Vagina (tissue), 2 donors: Measurements from ENCODE around the gene IMPG2. TPM values are rescaled to one million over a fixed set of nuclear protein-coding genes. Genes with fewer than 3 reads are reported as not detected.

Experiments used
- DNase-seq, 2 donors: peaks; one replicate each; pipeline ENCODE4 v3.0.0-alpha.2; 2017; ENCODE audit errors: extremely low spot score in 2 of 2
- H3K27ac ChIP-seq: fragments of 200-600 bp; sonication (generic); one replicate; pipeline ENCODE4 v1.5.1; 2019
- H3K27me3 ChIP-seq: fragments of 200-600 bp; sonication (generic); one replicate; pipeline ENCODE4 v1.5.1; 2019
- H3K36me3 ChIP-seq, 2 donors: fragments of 200-600 bp; sonication (generic); one replicate each; pipeline ENCODE4 v1.5.1; 2017 to 2019
- H3K4me1 ChIP-seq: fragments of 200-600 bp; sonication (generic); one replicate; pipeline ENCODE4 v1.5.1; 2019
- H3K4me3 ChIP-seq, 2 donors: fragments of 200-600 bp; sonication (generic); 1 replicate in 1 of 2; 2 replicates in 1 of 2; pipeline ENCODE4 v1.5.1; 2016 to 2019
- H3K9me3 ChIP-seq: fragments of 200-600 bp; sonication (generic); one replicate; pipeline ENCODE4 v1.5.1; 2019
- CTCF ChIP-seq, 3 experiments: fragments of 450-650 bp in 2 of 3; fragments of 200-600 bp in 1 of 3; sonication (generic) in 1 of 3; IDR thresholded peaks; one replicate each; pipeline ENCODE4 v1.5.1; 2017 to 2019; ENCODE audit warnings: antibody characterized with exemption in 3 of 3, mild to moderate bottlenecking in 2 of 3, moderate library complexity in 2 of 3
- POLR2A ChIP-seq, 2 donors: fragments of 450-650 bp; IDR thresholded peaks; one replicate each; pipeline ENCODE4 v1.6.1; 2017; ENCODE audit warnings: antibody characterized with exemption in 2 of 2, mild to moderate bottlenecking in 2 of 2, moderate library complexity in 2 of 2
- POLR2AphosphoS5 ChIP-seq, 2 donors: sonication (generic); formaldehyde crosslinking; IDR thresholded peaks; one replicate each; pipeline ENCODE4 v1.9.0; 2017; ENCODE audit warnings: antibody characterized with exemption in 2 of 2, mild to moderate bottlenecking in 2 of 2, low read depth in 1 of 2; ENCODE audit not compliant: insufficient read depth in 1 of 2
- intact Hi-C: fragments of 100-400 bp; cut with DNase I; formaldehyde crosslinking; loops from one replicate; pipeline ENCODE4 v1.15.1; 2023
- total RNA-seq: library from RNA; depleted of rRNA; stranded (reverse); fragments of >200 nt; gene quantifications from one replicate; pipeline ENCODE4 v1.2.3, GENCODE V29; 2016

The IMPG2 gene
- total RNA-seq, 1 donor from 2014 or later = 0.25 TPM

GRCh38 chr3:101249522-101249921 is 70.9 kb downstream of the IMPG2 start:
- H3K4me3 ChIP-seq = no peak overlapping the region
- no peaks in the 10 kb centered on the region for H3K36me3 ChIP-seq
- no peak for TF ChIP-seq POLR2AphosphoS5 (IDR thresholded peaks at IDR 0.05; ENCODE audit: insufficient read depth in 1 of 2, low read depth in 1 of 2)
- TF ChIP-seq CTCF (IDR thresholded peaks at IDR 0.05) = no peak
- no peak for DNase-seq
- H3K27me3 ChIP-seq = no peaks in the 10 kb centered on the region
- no peaks in the 10 kb centered on the region for H3K9me3 ChIP-seq
- H3K27ac ChIP-seq = no peak overlapping the region
- intact Hi-C loops = no loop called here
- H3K4me1 ChIP-seq = no peaks in the 10 kb centered on the region

DNA sequence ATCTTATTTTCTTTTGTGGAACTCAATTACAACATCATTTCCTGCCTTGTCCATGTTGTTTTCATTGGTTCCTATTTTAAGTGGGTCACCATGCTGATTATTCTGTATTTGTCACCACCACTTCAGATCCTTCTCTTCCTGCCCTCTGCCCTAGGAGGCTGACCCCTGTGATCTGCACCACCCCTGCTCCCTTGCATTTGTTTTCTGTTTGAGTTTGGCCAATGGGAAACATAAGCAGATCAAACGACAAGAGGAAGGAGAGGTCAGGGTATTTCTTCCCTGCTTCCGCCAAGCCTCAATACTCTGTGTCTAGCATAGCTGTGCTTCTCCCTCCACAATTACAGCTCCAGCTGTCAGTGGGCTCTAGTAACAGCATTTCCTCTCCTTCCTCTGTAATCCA is 71.6 kb downstream of the IMPG2 start:
- DNase-seq = no peak
- no peak overlapping the region for H3K4me3 ChIP-seq
- H3K27ac ChIP-seq = no peak overlapping the region
- TF ChIP-seq POLR2AphosphoS5 (IDR thresholded peaks at IDR 0.05; ENCODE audit: insufficient read depth in 1 of 2, low read depth in 1 of 2) = no peak
- no peak for TF ChIP-seq CTCF (IDR thresholded peaks at IDR 0.05)
- no peak for TF ChIP-seq POLR2A (IDR thresholded peaks at IDR 0.05)
- no peaks in the 10 kb centered on the region for H3K9me3 ChIP-seq
- intact Hi-C loops = no loop called here
- H3K27me3 ChIP-seq = no peaks in the 10 kb centered on the region
- H3K36me3 ChIP-seq = no peaks in the 10 kb centered on the region
- H3K4me1 ChIP-seq = no peaks in the 10 kb centered on the region

DNA sequence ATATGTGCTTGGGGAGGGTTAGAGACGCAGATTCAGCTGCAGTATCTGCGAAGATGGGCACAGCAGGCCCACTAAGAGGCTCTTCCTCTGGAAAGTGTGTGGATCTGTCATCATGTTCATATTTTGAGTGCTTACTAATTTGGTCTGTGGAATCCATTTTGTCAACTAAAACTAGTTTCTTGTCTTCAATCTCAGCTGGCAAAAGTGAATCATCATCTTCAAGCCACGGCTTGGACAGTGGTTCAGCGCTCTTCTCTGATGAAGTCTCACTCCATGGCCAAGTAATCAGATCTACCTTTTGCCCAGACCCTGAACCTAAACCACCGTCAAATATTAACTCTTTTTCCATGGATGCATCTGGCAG is 76.2 kb downstream of the IMPG2 start:
- TF ChIP-seq POLR2A (IDR thresholded peaks at IDR 0.05) = no peak
- no peak for TF ChIP-seq POLR2AphosphoS5 (IDR thresholded peaks at IDR 0.05; ENCODE audit: insufficient read depth in 1 of 2, low read depth in 1 of 2)
- no peak for TF ChIP-seq CTCF (IDR thresholded peaks at IDR 0.05)
- H3K4me1 ChIP-seq = no peaks in the 10 kb centered on the region
- DNase-seq = no peak
- no peak overlapping the region for H3K27ac ChIP-seq
- no peaks in the 10 kb centered on the region for H3K36me3 ChIP-seq
- no peak overlapping the region for H3K4me3 ChIP-seq
- no peaks in the 10 kb centered on the region for H3K27me3 ChIP-seq
- no peaks in the 10 kb centered on the region for H3K9me3 ChIP-seq
- intact Hi-C loops = no loop called here

- H3K4me1 ChIP-seq = no peaks in the 10 kb centered on the region
- intact Hi-C loops = no loop called here
- no peak overlapping the region for H3K27ac ChIP-seq
- no peaks in the 10 kb centered on the region for H3K36me3 ChIP-seq
- H3K27me3 ChIP-seq = no peaks in the 10 kb centered on the region
- no peaks in the 10 kb centered on the region for H3K9me3 ChIP-seq
- DNase-seq = no peak
- TF ChIP-seq POLR2AphosphoS5 (IDR thresholded peaks at IDR 0.05; ENCODE audit: insufficient read depth in 1 of 2, low read depth in 1 of 2) (no peak), CTCF (IDR thresholded peaks at IDR 0.05) (no peak), POLR2A (IDR thresholded peaks at IDR 0.05) (no peak)
- no peak overlapping the region for H3K4me3 ChIP-seq
Measured at GRCh38 chr3:101243285-101244211, 76.8 kb downstream of the IMPG2 start.

DNA sequence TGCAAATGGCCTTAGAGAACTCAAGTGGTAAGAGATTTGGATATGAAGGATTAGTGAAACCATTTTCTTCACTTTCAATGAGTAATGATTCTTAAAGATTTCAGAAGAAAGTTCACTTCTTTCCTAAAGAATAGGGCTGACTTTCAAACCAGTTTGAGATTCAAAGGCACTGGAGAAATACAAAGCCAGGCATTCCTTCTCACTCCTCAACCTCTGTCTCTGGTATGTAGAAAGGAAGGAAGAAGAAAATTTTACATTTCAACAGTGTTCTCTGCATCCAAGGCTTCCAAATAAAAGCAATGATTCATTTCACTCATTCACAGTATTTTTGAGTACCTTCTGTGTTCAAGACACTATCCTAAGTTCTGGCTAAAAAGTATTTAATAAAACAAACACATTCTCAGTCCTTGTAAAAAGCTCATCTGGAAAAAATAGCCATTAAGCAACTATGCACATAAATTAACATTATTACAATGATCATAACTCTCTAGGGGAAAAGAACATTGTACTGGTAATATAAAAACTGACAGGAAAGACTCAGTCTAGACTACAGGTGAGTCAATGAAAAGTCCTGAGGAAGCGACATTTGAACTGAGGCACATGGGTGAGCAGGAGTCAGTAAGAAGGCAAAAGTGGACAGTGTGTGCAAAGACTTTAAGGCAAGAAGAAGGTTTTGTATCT is 79.5 kb downstream of the IMPG2 start:
- TF ChIP-seq POLR2AphosphoS5 (IDR thresholded peaks at IDR 0.05; ENCODE audit: insufficient read depth in 1 of 2, low read depth in 1 of 2) (no peak), POLR2A (IDR thresholded peaks at IDR 0.05) (no peak), CTCF (IDR thresholded peaks at IDR 0.05) (no peak)

More for the DNA sequence above, 79.5 kb downstream of the IMPG2 start:
- no peak overlapping the region for H3K27ac ChIP-seq
- DNase-seq = no peak
- intact Hi-C loops = no loop called here
- no peaks in the 10 kb centered on the region for H3K4me1 ChIP-seq
- H3K27me3 ChIP-seq = no peaks in the 10 kb centered on the region
- no peaks in the 10 kb centered on the region for H3K9me3 ChIP-seq
- no peak overlapping the region for H3K4me3 ChIP-seq
- no peaks in the 10 kb centered on the region for H3K36me3 ChIP-seq
